GM12865 (cell line): ENCODE measurements around the gene HNRNPH3.

Experiments
- DNase-seq: peaks from one replicate; pipeline ENCODE4 v3.0.0; 2010; ENCODE audit warnings: low read depth
- H3K4me3 ChIP-seq: 2 replicates; pipeline ENCODE4 v1.5.1; 2011; ENCODE audit warnings: mild to moderate bottlenecking, low read depth, low read length, control low read depth
- TF ChIP-seq, protein P1 (sequence below): IDR thresholded peaks from 2 replicates; pipeline ENCODE4 v1.5.1; 2011; ENCODE audit warnings: low read length, control low read depth, low read depth, inconsistent platforms; ENCODE audit not compliant: insufficient read depth; ENCODE audit errors: missing control alignments

The HNRNPH3 gene

DNA sequence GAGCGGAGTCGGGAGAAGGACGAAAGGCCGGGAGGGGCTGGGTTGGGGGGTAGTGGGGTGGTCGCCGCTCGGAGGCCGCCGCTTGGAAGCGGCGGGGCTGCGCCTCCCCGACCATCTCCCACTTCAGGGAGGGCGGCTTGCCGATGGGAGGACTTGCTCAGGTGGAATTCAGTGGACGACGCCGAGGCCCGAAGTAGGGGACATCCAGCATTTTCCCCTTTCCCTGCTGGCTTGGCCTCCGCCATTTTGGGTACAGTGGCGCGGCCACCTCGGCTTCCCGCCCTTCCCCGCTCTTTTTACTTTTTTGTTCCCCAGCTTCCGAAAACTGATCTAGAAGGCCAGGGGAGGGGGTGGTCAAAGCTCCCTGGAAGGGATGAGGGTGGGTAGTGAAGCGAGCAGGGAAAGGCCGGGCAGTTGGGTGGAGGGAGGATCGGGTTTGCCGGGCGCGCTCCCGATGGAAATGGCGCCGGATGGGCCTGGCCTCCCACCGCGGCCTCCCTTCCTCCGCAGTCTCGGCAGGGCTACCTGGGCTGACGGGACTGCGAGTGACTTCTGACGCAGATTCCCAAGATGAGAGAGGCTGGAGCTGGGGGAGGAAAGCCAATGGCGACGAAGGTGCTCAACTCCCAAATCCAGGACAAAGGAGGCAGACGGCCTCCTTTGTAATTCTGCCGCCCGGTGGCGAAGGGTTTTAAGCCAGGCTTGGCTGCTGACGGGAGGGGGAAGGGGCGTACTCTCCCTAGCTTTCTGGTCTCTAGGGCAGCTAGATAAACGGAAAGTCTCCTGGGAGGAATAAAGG is 594 bp downstream of the HNRNPH3 start, which contains the start of gene PBLD:
PBLD (minus strand) TSS at position 670 of the 799 bp plus-strand sequence. CDS start 26,084 bp downstream, outside the sequence.
- DNase-seq: peak; percentile 77
- TF ChIP-seq, protein P1, sequence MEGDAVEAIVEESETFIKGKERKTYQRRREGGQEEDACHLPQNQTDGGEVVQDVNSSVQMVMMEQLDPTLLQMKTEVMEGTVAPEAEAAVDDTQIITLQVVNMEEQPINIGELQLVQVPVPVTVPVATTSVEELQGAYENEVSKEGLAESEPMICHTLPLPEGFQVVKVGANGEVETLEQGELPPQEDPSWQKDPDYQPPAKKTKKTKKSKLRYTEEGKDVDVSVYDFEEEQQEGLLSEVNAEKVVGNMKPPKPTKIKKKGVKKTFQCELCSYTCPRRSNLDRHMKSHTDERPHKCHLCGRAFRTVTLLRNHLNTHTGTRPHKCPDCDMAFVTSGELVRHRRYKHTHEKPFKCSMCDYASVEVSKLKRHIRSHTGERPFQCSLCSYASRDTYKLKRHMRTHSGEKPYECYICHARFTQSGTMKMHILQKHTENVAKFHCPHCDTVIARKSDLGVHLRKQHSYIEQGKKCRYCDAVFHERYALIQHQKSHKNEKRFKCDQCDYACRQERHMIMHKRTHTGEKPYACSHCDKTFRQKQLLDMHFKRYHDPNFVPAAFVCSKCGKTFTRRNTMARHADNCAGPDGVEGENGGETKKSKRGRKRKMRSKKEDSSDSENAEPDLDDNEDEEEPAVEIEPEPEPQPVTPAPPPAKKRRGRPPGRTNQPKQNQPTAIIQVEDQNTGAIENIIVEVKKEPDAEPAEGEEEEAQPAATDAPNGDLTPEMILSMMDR: peak; percentile 34
- peak within 1 kb of the TSS; percentile 82 for H3K4me3 ChIP-seq

DNA sequence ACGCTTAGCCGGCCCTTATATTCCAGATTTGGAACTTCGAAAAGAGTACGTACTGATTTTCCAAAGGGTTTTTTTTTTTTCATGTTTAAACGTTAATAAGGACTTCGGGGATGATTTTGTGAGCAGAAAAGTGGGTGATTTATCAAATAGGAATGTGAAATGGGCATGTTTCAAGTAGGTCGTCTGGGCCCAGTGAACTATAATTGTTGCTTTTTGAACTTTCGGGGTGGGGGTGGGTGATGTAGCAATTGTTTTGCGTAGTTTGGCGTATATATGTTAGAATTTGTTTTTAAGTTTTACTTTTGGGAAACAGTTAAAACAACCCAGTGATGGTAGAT is 1.2 kb downstream of the HNRNPH3 start:
- TF ChIP-seq, protein P1: no peak
- DNase-seq: no peak
- H3K4me3 ChIP-seq: peak overlapping the region; percentile 82

DNA sequence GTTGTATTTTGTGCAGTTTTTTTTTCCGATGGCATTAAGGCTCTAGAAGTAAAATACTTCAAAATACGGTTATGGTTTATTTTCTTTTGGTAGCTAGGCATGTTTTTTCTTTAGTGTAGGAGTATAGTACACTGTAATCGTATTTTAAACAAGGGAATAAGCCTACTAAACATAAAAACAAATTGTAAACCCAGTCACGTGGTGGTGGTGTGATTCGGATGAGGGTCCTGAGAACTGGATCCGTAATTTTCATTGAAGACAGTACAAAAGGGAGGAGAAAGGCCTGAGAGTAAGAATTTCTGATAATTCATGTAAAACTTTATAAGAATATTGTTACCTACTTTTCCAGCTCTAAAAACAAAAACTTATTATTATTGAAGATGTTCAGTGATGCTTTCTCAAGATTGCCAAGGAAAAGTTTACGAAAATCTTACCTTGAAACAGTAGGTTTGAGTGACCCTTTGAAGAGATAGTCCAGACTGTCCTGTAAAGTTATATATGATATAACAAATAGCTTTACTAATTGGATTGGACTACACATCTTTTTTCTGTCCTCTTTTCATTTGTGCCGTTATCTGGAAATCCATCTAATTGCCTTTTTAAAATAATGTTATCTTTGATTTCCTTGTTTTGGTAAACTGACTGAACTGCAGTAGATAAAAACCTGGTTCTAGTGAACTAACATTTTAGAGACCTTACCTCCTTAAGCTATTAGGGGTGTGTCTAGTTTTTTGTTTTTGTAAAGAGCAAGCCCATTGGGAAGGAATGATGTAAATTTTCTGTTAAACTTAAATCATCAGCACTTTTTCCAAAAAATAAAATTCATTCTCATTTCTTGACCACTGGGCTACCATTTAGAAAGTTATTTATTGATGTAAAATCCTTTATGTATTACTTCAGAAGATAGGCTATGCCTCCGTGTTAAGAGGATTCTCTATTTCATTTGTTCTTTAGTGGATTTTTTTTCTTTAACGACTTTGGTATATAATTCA is 1.9 kb downstream of the HNRNPH3 start:
- DNase-seq: no peak
- TF ChIP-seq, protein P1: no peak
- H3K4me3 ChIP-seq: peak overlapping the region; percentile 82

DNA sequence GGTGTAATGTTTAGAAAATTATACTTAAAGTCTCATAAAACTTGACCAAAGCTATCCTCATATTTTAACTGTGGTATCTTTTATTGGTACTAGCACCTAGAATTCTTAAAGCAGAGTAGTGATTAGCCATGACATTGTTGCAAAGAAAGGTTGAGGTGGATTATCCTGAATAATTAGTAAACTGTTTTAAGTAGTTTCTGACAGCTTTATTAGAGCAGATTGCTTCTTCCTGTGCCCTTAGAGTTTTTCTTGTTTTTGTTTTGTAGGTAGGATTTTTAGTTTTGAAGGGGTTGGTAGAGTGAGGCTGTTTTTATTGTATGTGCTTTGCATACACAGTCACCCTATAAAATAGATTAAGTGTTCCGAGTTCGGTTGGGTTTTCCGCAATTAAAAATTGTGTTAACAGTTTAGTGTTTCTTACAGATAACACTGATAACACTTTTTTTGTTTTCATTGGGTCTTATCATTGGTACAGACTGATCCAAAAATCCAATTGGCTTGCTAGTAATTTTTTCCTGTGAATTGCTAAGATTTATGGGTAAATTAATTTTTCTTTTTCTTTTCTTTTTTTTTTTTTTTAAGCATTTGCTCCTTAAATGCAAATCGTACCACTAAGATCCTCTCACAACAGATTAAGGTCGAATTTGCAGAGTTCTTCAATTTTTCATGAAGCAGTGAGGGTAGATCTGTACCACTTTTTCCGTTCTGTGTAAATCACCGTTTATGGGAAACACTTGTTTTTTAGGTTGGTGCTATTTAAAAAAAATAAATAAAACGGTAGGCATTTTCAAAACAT is 3.0 kb downstream of the HNRNPH3 start:
- TF ChIP-seq, protein P1: no peak

DNA sequence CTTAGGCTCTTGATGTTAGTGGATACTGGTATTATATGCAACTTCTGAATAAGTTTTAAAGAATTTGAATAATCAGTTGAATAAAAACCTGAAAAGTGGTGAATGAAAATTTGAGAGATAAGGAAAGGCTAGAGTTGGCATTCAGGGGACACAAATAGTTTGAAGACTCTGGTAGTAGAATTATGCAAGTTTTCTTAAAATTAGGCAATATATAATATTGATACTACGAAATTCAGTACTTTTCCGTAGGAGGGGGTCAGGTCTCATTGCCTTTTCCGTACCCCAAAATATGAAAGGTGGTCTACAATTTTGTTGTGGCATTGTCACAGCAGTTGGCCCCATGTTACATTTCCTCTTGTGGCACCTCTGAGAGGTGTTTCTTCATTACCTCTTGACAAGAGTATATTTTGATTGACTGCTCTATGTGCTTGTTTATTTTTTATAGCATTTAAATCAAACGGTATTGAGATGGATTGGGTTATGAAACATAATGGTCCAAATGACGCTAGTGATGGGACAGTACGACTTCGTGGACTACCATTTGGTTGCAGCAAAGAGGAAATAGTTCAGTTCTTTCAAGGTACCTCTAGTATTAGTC is 5.0 kb downstream of the HNRNPH3 start:
- TF ChIP-seq, protein P1: no peak
- peak overlapping the region; percentile 32; the same call in 1 of the 2 replicates for H3K4me3 ChIP-seq
- no peak for DNase-seq

More for the DNA sequence above, 3.0 kb downstream of the HNRNPH3 start:
- peak overlapping the region; percentile 82 for H3K4me3 ChIP-seq
- no peak for DNase-seq

DNA sequence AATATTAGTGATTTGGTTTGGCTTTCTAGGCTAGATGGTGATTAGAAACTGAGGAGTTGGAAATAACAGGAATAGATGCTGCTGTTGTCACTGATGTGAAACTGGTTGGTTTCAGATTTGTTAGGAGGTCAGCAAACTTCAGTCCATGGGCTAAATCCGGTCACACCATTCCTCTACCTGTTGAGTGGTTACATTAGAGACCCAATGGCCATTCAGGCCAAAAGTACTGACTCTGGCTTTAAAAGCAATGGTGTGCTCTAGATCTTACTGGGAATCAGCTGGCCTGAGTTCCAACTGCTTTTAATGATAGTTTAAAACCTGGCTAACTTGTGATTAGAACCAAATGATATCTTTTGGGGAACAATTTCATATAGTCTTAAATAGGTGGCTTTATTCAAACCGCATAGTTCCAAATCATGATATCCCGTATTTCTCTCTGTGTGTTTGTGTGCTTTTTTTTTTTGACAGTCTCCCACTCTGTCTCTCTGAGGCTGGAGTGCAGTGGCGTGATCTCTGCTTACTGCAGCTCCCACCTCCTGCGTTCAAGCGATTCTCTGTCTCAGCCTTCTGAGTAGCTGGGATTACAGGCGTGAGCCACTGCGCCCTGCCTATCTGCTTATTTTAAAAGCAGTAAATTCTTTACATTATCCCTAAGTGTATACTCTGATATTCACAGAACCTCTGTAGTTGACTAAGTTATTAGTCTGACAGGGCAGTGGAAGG is 8.7 kb downstream of the HNRNPH3 start:
- TF ChIP-seq, protein P1: no peak
- H3K4me3 ChIP-seq: no peak overlapping the region
- DNase-seq: no peak
